SK-N-SH (cell line): ENCODE results near the gene EPB41L4B. TPM values are rescaled to one million over a fixed set of nuclear protein-coding genes. Genes with fewer than 3 reads are reported as not detected.

Experiments
- CTCF ChIA-PET: fragments of 300-600, 350-600 bp; formaldehyde crosslinking; extraction: SDS; loops from one replicate; lab custom pipeline; 2021; lab: Yijun Ruan, JAX
- POLR2A ChIA-PET: fragments of 350-600 bp; sonication (Branson Sonifier 250); formaldehyde crosslinking; extraction: SDS; loops from one replicate; lab custom pipeline; 2020; ENCODE audit warnings: antibody characterized with exemption, inconsistent platforms; lab: Yijun Ruan, JAX
- DNase-seq: peaks from one replicate; pipeline ENCODE4 v3.0.0; 2012
- H2AFZ ChIP-seq: fragments of 200-600 bp; sonication (generic); 2 replicates; pipeline ENCODE4 v1.8.1; 2016; ENCODE audit warnings: antibody characterized with exemption, mild to moderate bottlenecking, low read depth
- H3F3A ChIP-seq: fragments of 200-600 bp; sonication (generic); replicated peaks from 2 replicates; pipeline ENCODE3; 2016; ENCODE audit warnings: antibody characterized with exemption, mild to moderate bottlenecking; ENCODE audit not compliant: insufficient read depth
- H3K27ac ChIP-seq, 2 experiments: fragments of 200-500 bp in 1 of 2; fragments of 200-600 bp in 1 of 2; sonication (Bioruptor generic) in 1 of 2; sonication (generic), shearing (Covaris generic) in 1 of 2; 2 replicates each; pipeline versions ENCODE4 v1.5.1 to v1.6.1; 2014 to 2016; ENCODE audit warnings: low read depth in 2 of 2, inconsistent platforms in 1 of 2, low read length in 1 of 2, mild to moderate bottlenecking in 1 of 2, mixed read lengths in 1 of 2
- H3K27me3 ChIP-seq: fragments of 200-600 bp; sonication (generic), shearing (Covaris generic); 2 replicates; pipeline ENCODE4 v1.6.1; 2016; ENCODE audit warnings: mixed run types; ENCODE audit not compliant: insufficient read depth
- H3K36me3 ChIP-seq, 2 experiments: fragments of 200-500 bp in 1 of 2; fragments of 200-600 bp in 1 of 2; sonication (Bioruptor generic) in 1 of 2; sonication (generic) in 1 of 2; replicated peaks in 1 of 2; 2 replicates each; pipeline versions ENCODE3 to v1.5.1; 2014 to 2016; ENCODE audit warnings: low read length in 1 of 2, mild to moderate bottlenecking in 1 of 2; ENCODE audit not compliant: insufficient read depth in 2 of 2, control insufficient read depth in 1 of 2
- H3K4me1 ChIP-seq, 2 experiments: fragments of 200-500 bp in 1 of 2; fragments of 200-600 bp in 1 of 2; sonication (Bioruptor generic) in 1 of 2; sonication (generic), shearing (Covaris generic) in 1 of 2; 2 replicates each; pipeline versions ENCODE4 v1.5.1 to v1.6.1; 2014 to 2016; ENCODE audit warnings: low read depth in 1 of 2, low read length in 1 of 2, mixed run types in 1 of 2; ENCODE audit not compliant: insufficient read depth in 2 of 2, control insufficient read depth in 1 of 2
- H3K4me2 ChIP-seq: fragments of 200-600 bp; sonication (generic), shearing (Covaris generic); 2 replicates; pipeline ENCODE4 v1.6.1; 2017; ENCODE audit warnings: mixed run types
- H3K4me3 ChIP-seq, 2 experiments: fragments of 200-500 bp in 1 of 2; fragments of 200-600 bp in 1 of 2; sonication (Bioruptor generic) in 1 of 2; sonication (generic), shearing (Covaris generic) in 1 of 2; 2 replicates each; pipeline versions ENCODE4 v1.5.1 to v1.8.1; 2014 to 2016; ENCODE audit warnings: low read depth in 2 of 2, inconsistent platforms in 1 of 2, low read length in 1 of 2, mild to moderate bottlenecking in 1 of 2, mixed read lengths in 1 of 2, moderate library complexity in 1 of 2
- H3K79me2 ChIP-seq: fragments of 200-600 bp; sonication (generic); 2 replicates; pipeline ENCODE4 v1.8.1; 2017; ENCODE audit warnings: mild to moderate bottlenecking; ENCODE audit not compliant: insufficient read depth
- H3K9ac ChIP-seq: fragments of 200-600 bp; sonication (generic); 2 replicates; pipeline ENCODE4 v1.6.1; 2017; ENCODE audit warnings: mixed run types
- H3K9me2 ChIP-seq: fragments of 200-600 bp; sonication (generic); 2 replicates; pipeline ENCODE4 v1.6.1; 2017; ENCODE audit warnings: mixed run types
- H3K9me3 ChIP-seq: fragments of 200-600 bp; sonication (generic); 2 replicates; pipeline ENCODE4 v1.6.1; 2017; ENCODE audit warnings: mixed run types, mild to moderate bottlenecking, moderate library complexity
- H4K20me1 ChIP-seq: fragments of 200-600 bp; sonication (generic); 2 replicates; pipeline ENCODE4 v1.6.1; 2017; ENCODE audit warnings: mild to moderate bottlenecking, mixed run types; ENCODE audit not compliant: insufficient read depth
- EZH2phosphoT487 ChIP-seq: fragments of 200-600 bp; sonication (generic); IDR thresholded peaks from 2 replicates; pipeline ENCODE4 v1.6.1; 2017; ENCODE audit warnings: low read depth, mixed run types, mild to moderate bottlenecking, antibody characterized with exemption, moderate library complexity, borderline replicate concordance
- FOXM1 ChIP-seq: IDR thresholded peaks from 2 replicates; pipeline ENCODE4 v1.4.0; 2012; ENCODE audit warnings: low read depth, mild to moderate bottlenecking
- GABPA ChIP-seq: IDR thresholded peaks from 2 replicates; pipeline ENCODE4 v1.4.0; 2012; ENCODE audit warnings: low read depth, mild to moderate bottlenecking
- JUND ChIP-seq: IDR thresholded peaks from 2 replicates; pipeline ENCODE4 v1.4.0; 2012
- REST ChIP-seq: IDR thresholded peaks from 2 replicates; pipeline ENCODE4 v1.6.1; 2012; ENCODE audit warnings: mild to moderate bottlenecking, low read depth, low read length, moderate library complexity
- RXRA ChIP-seq: IDR thresholded peaks from 2 replicates; pipeline ENCODE4 v1.4.0; 2012; ENCODE audit warnings: low read depth, mild to moderate bottlenecking, borderline replicate concordance
- SIN3A ChIP-seq: IDR thresholded peaks from 2 replicates; pipeline ENCODE4 v1.6.1; 2012; ENCODE audit warnings: low read depth, mild to moderate bottlenecking, low read length, moderate library complexity, borderline replicate concordance
- TAF1 ChIP-seq: IDR thresholded peaks from 2 replicates; pipeline ENCODE4 v1.6.1; 2012; ENCODE audit warnings: low read depth, mild to moderate bottlenecking, low read length, moderate library complexity, borderline replicate concordance
- TCF12 ChIP-seq: IDR thresholded peaks from 2 replicates; pipeline ENCODE4 v1.4.0; 2012
- YY1 ChIP-seq: IDR thresholded peaks from 2 replicates; pipeline ENCODE4 v1.4.0; 2012; ENCODE audit warnings: low read depth, mild to moderate bottlenecking
- WGBS: methylation state at CpG from one replicate; pipeline ENCODE4 v1.1.6; 2017; ENCODE audit warnings: low lambda C conversion rate; 5-methylcytosine and 5-hydroxymethylcytosine counted together
- polyA plus RNA-seq, 3 experiments: library from polyadenylated mRNA; depleted of rRNA; stranded (reverse); fragments of >200 nt; gene quantifications; 2 replicates each; pipeline ENCODE4 v1.2.3, GENCODE V29; 2012
- TF ChIP-seq, protein P1 (sequence below): IDR thresholded peaks from 2 replicates; pipeline ENCODE4 v1.4.0; 2012; ENCODE audit warnings: low read depth

The EPB41L4B gene
- polyA plus RNA-seq, 1 of the 3 experiments (the other 2 are of a cell fraction), result 0.59 TPM

GRCh38 chr9:109283012-109283411, 37.8 kb downstream of the EPB41L4B start:
- POLR2A ChIA-PET, result no interaction called here
- H3K4me1 ChIP-seq, result no peaks in the 10 kb centered on the region; a peak in 1 of 4 replicates
- CTCF ChIA-PET, result no interaction called here
- no peaks in the 10 kb centered on the region for H3K36me3 ChIP-seq
- H3K9me3 ChIP-seq, result no peaks in the 10 kb centered on the region
- TF ChIP-seq JUND, result no peak
- no peak for TF ChIP-seq TAF1
- TF ChIP-seq FOXM1, result no peak
- H3K27me3 ChIP-seq, result no peaks in the 10 kb centered on the region
- H3K4me3 ChIP-seq, result no peak overlapping the region
- H3K27ac ChIP-seq, result no peak overlapping the region
- no peak for DNase-seq
- H3K4me2 ChIP-seq, result no peak overlapping the region
- 28% methylated on average over 3 of the region's 3 CpGs for WGBS
- no peaks in the 10 kb centered on the region for H4K20me1 ChIP-seq
- H3K9ac ChIP-seq, result no peak overlapping the region
- no peak overlapping the region for H2AFZ ChIP-seq
- H3K79me2 ChIP-seq, result no peaks in the 10 kb centered on the region
- no peaks in the 10 kb centered on the region for H3K9me2 ChIP-seq
- no peaks in the 10 kb centered on the region for H3F3A ChIP-seq

- no peak overlapping the region for H3K9ac ChIP-seq
- ChIA-PET CTCF (no interaction called here), POLR2A (no interaction called here)
- no peaks in the 10 kb centered on the region for H3K36me3 ChIP-seq
- H3F3A ChIP-seq, result no peaks in the 10 kb centered on the region
- no peaks in the 10 kb centered on the region for H4K20me1 ChIP-seq
- H3K79me2 ChIP-seq, result no peaks in the 10 kb centered on the region
- no peaks in the 10 kb centered on the region for H3K9me3 ChIP-seq
- H3K4me1 ChIP-seq, result peaks cover 0 to 4% of the 10 kb centered on the region in 2 experiments; a peak in 1 of 4 replicates
- no peaks in the 10 kb centered on the region for H3K27me3 ChIP-seq
- H3K27ac ChIP-seq, result no peak overlapping the region
- no peak overlapping the region for H2AFZ ChIP-seq
- H3K4me3 ChIP-seq, result no peak overlapping the region
- no peaks in the 10 kb centered on the region for H3K9me2 ChIP-seq
- TF ChIP-seq EZH2phosphoT487 (no peak), YY1 (no peak), GABPA (no peak), SIN3A (no peak), REST (no peak), TCF12 (no peak), RXRA (no peak)
- TF ChIP-seq, protein P1, sequence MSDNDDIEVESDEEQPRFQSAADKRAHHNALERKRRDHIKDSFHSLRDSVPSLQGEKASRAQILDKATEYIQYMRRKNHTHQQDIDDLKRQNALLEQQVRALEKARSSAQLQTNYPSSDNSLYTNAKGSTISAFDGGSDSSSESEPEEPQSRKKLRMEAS, result no peak
- WGBS, result 90% methylated on average over 3 of the region's 3 CpGs
- DNase-seq, result no peak
- H3K4me2 ChIP-seq, result no peak overlapping the region
Observed at GRCh38 chr9:109282302-109282701, 38.6 kb downstream of the EPB41L4B start.
